Aorta (tissue), 5 donors: ENCODE measurements around the gene NDUFA11. TPM values are rescaled to one million over a fixed set of nuclear protein-coding genes. Genes with fewer than 3 reads are reported as not detected.
"Not testable (repeated sequence)": the region's sequence is repeated elsewhere in the genome, so short reads cannot be mapped to it uniquely, and the experiment has no call there.

Experiments used
- ATAC-seq: fragments of 200-7000 bp; cut with Tn5 transposase; one replicate; pipeline ENCODE4 v1.9.1; 2022; ENCODE audit warnings: moderate library complexity; ENCODE audit not compliant: low FRiP score
- DNase-seq, 2 donors: peaks; one replicate each; pipeline ENCODE4 v3.0.0-alpha.2; 2020
- H3K27ac ChIP-seq, 2 donors: one replicate each; pipeline ENCODE4 v1.5.1; 2013; ENCODE audit warnings: low read length in 2 of 2, mild to moderate bottlenecking in 2 of 2, moderate library complexity in 2 of 2, control low read depth in 1 of 2, inconsistent platforms in 1 of 2, low read depth in 1 of 2
- H3K27me3 ChIP-seq, 2 donors: one replicate each; pipeline ENCODE4 v1.6.1; 2013; ENCODE audit warnings: control low read depth in 1 of 2, low read length in 1 of 2, mild to moderate bottlenecking in 1 of 2, moderate library complexity in 1 of 2; ENCODE audit not compliant: insufficient read depth in 2 of 2, control insufficient read depth in 1 of 2
- H3K36me3 ChIP-seq, 2 donors: one replicate each; pipeline ENCODE4 v1.6.1; 2013; ENCODE audit warnings: control low read depth in 1 of 2, low read length in 1 of 2, mild to moderate bottlenecking in 1 of 2; ENCODE audit not compliant: insufficient read depth in 2 of 2, control insufficient read depth in 1 of 2
- H3K4me1 ChIP-seq, 2 donors: one replicate each; pipeline ENCODE4 v1.6.1; 2013; ENCODE audit warnings: low read length in 2 of 2, control low read depth in 1 of 2, mild to moderate bottlenecking in 1 of 2, moderate library complexity in 1 of 2; ENCODE audit not compliant: insufficient read depth in 2 of 2, control insufficient read depth in 1 of 2
- H3K4me3 ChIP-seq, 2 donors: one replicate each; pipeline ENCODE4 v1.5.1; 2013; ENCODE audit warnings: low read length in 2 of 2, control low read depth in 1 of 2, mild to moderate bottlenecking in 1 of 2
- H3K9me3 ChIP-seq: one replicate; pipeline ENCODE4 v1.6.1; 2013; ENCODE audit warnings: mild to moderate bottlenecking, low read length; ENCODE audit not compliant: control insufficient read depth
- WGBS, 2 donors: extraction: QIAGEN DNeasy Blood & Tissue Kit; methylation state at CpG; one replicate each; pipeline ENCODE4 v1.1.7; 2013; 5-methylcytosine and 5-hydroxymethylcytosine counted together
- intact Hi-C, 2 donors: fragments of 100-400 bp; cut with DNase I; formaldehyde crosslinking; loops; one replicate each; pipeline versions ENCODE4 v1.14.2 to v1.15.0; 2022
- polyA plus RNA-seq, 2 donors: library from polyadenylated mRNA; stranded (reverse); fragments of 200-250 nt; gene quantifications; one replicate each; pipeline ENCODE4 v1.2.3, GENCODE V29; 2013
- total RNA-seq, 2 donors: library from RNA; stranded (reverse); fragmentation: NEBNext Ultra II Directional; extraction: Animal tissue kit (Norgen Biotek cat#: 25700); gene quantifications; one replicate each; pipeline ENCODE4 v1.2.1, GENCODE V29; 2021
- donor health status: healthy with polysubstance abuse.
- donor health status: Bipolar disorder and iron deficiency.
- donor health status: DM: no; HTN: no; CAD: no.
- donor health status: DM: no; HTN: no; CAD: no.
- donor health status: DM: yes; HTN: yes; CAD: no.

NDUFA11 gene
- total and polyA plus RNA-seq, 4 donors, result 138 to 405 (median 239) TPM

DNA sequence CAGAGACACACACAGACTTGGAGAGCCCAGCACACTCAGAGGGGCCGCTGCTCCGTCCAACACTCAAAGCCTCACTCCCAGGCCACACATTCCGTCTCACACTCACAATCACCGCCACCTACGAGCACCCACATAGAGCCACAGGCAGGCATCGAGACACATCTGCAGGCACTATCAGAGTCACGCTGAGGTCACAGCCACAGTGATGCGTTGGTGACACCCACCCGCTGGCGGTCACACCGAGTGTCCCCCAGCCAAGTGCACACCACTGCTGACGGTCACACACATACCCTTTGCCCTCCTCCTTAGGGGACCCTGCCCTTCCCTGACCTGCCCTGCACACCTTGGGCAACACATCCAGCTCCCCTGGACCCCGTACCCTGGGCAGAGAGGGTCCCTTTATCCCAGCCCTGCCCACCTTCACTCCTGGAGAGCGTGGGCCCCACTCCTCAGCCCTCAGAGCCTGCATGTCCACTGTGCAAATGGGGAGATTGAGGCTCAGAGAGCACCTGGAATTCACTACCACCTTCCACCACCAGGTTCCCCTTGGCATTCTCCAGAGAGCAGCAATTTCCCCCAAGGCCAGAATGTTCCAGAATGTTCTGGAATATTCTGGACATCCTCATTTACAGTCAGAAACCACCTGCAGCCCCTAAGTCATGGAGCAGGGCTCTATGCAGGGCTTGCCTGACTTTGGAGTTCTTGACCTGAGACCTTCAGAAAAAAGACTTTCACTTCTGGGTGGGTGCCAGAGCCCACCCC lies 38.7 kb downstream of the NDUFA11 start:
- Histone ChIP-seq H3K27me3 (no peaks in the 10 kb centered on the region), H3K4me1 (no peaks in the 10 kb centered on the region), H3K36me3 (no peaks in the 10 kb centered on the region), H3K9me3 (no peaks in the 10 kb centered on the region), H3K27ac (no peak overlapping the region), H3K4me3 (no peak overlapping the region)
- WGBS, 2 donors, result 82 to 87% methylated on average over 14 of the region's 14 CpGs
- DNase-seq (no peak), ATAC-seq (no peak)
- intact Hi-C loops, result no loop called here

DNA sequence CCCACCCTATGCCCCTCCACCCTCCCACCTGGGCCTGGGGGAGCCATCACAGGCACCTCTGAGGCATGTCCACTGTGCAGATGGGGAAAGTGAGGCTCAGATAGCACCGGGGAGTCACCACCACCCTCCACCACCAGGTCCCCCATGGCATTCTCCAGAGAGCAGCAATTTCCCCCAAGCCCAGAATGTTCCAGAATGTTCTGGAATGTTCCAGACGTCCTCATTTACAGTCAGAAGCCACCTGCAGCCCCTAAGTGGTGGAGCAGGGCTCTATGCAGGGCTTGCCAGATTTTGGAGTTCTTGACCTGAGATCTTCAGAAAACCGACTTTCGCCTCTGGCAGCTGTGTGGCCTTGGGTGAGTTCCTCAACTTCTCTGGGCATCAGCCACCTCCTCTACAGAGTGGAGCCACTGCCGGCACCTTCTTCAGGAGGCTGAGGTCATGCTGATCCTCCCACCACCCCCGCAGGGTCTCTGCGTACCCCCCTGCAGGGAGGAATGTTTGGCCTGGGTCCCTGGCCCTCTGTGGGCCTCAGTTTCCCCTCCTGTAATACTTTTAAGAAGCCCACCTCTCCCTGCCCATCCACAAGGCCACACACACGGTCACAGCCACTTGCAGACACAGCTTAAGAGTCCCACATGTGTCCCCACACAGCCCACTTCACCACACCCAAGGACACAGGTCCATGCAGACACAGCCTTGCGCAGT lies 39.4 kb downstream of the NDUFA11 start:
- H3K36me3 ChIP-seq, result no peaks in the 10 kb centered on the region
- no peaks in the 10 kb centered on the region for H3K27me3 ChIP-seq
- 81 to 84% methylated on average over 9 of the region's 9 CpGs for WGBS, 2 donors
- intact Hi-C loops, result no loop called here
- H3K4me3 ChIP-seq, result no peak overlapping the region
- no peaks in the 10 kb centered on the region for H3K4me1 ChIP-seq
- H3K9me3 ChIP-seq, result no peaks in the 10 kb centered on the region
- ATAC-seq, result no peak
- H3K27ac ChIP-seq, result no peak overlapping the region
- no peak for DNase-seq

- no peaks in the 10 kb centered on the region for H3K9me3 ChIP-seq
- WGBS, 2 donors, result 59 to 62% methylated on average over 10 to 11 of the region's 11 CpGs
- DNase-seq (no peak), ATAC-seq (no peak)
- no peaks in the 10 kb centered on the region for H3K4me1 ChIP-seq
- intact Hi-C loops, result no loop called here
- H3K4me3 ChIP-seq, result no peak overlapping the region
- H3K36me3 ChIP-seq, result no peaks in the 10 kb centered on the region
- no peak overlapping the region for H3K27ac ChIP-seq
- H3K27me3 ChIP-seq, result no peaks in the 10 kb centered on the region
Observed at GRCh38 chr19:5863030-5863665, 40.4 kb downstream of the NDUFA11 start.

DNA sequence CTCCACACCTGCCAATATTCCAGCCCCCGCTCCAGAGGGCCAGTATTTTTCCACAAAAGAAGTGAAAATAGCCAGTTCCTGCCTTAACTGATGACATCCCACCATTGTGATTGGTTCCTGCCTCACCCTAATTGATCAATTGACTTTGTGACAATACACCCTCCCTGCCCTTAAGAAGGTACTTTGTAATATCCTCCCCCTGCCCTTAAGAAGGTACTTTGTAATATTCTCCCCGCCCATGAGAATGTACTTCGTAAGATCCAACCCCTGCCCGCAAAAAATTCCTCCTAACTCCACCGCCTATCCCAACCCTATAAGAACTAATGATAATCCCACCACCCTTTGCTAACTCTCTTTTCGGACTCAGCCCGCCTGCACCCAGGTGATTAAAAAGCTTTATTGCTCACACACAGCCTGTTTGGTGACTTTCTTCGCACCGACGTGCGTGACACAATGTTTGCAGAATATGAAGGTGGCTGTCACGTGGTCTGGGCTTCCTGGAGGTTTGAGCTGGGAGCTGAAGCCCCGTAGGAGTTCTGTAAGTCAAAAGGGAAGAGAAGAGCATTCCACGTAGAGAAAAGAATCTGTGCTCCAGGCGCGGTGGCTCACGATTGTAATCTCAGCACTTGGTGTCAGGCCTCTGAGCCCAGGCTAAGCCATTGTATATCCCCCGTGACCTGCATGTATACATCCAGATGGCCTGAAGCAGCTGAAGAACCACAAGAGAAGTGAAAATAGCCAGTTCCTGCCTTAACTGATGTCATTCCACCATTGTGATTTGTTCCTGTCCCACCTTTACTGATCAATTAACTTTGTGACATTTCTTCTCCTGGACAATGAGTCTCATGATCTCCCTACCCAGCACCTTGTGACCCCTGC lies 46.1 kb downstream of the NDUFA11 start:
- H3K9me3 ChIP-seq, result no peaks in the 10 kb centered on the region
- no peaks in the 10 kb centered on the region for H3K36me3 ChIP-seq
- H3K27ac ChIP-seq, result no peak overlapping the region
- no peak for ATAC-seq
- H3K4me1 ChIP-seq, result no peaks in the 10 kb centered on the region
- no peak for DNase-seq
- no peak overlapping the region for H3K4me3 ChIP-seq
- WGBS, 2 donors, result 87% methylated on average over 18 of the region's 18 CpGs
- H3K27me3 ChIP-seq, result no peaks in the 10 kb centered on the region
- intact Hi-C loops, result no loop called here

GRCh38 chr19:5855151-5855550 lies 48.4 kb downstream of the NDUFA11 start:
- intact Hi-C loops, result not testable (repeated sequence)

DNA sequence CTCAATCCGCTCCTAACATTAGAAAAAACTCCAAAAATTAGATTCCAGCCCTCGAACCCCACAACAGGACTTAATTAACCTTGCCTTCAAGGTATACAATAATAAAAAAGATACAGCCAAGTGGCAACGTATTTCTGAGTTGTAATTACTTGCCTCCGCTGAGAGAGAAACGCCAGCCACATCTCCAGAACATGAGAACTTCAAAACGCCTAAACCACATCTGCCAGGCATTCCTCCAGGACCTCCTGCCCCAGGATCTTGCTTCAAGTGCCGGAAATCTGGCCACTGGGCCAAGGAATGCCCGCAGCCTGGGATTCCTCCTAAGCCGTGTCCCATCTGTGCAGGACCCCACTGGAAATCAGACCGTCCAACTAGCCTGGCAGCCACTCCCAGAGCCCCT lies 49.5 kb downstream of the NDUFA11 start:
- H3K27me3 ChIP-seq, intact Hi-C loops, ATAC-seq, H3K27ac ChIP-seq, H3K9me3 ChIP-seq, H3K4me3 ChIP-seq, H3K36me3 ChIP-seq, H3K4me1 ChIP-seq, DNase-seq: not testable (repeated sequence)
- 74 to 84% methylated on average over 10 of the region's 10 CpGs for WGBS, 2 donors

More at GRCh38 chr19:5855151-5855550, 48.4 kb downstream of the NDUFA11 start:
- not testable (repeated sequence) for H3K4me1 ChIP-seq, H3K4me3 ChIP-seq, H3K36me3 ChIP-seq, ATAC-seq, H3K27me3 ChIP-seq, H3K27ac ChIP-seq, DNase-seq, H3K9me3 ChIP-seq
- WGBS, 2 donors, result 78 to 86% methylated on average over 9 of the region's 9 CpGs

GRCh38 chr19:5851302-5851701 lies 52.3 kb downstream of the NDUFA11 start, which contains the start of gene FUT3:
Gene FUT3 (minus strand): TSS chr19:5851449.
- intact Hi-C loops, result no loop called here
- Histone ChIP-seq H3K36me3 (no peaks in the 10 kb centered on the region), H3K4me3 (no peak within 1 kb of the TSS), H3K27me3 (no peaks in the 10 kb centered on the region), H3K27ac (no peak within 1 kb of the TSS), H3K9me3 (no peaks in the 10 kb centered on the region), H3K4me1 (no peaks in the 10 kb centered on the region)
- no peak for ATAC-seq
- DNase-seq, result no peak
- WGBS, 2 donors, result 88% methylated on average over 10 of the region's 10 CpGs

GRCh38 chr19:5850743-5851293 lies 52.8 kb downstream of the NDUFA11 start:
- ATAC-seq (peak; percentile 41), DNase-seq (peak in 1 of 2 donors; percentile 60)
- Histone ChIP-seq H3K36me3 (no peaks in the 10 kb centered on the region), H3K9me3 (no peaks in the 10 kb centered on the region), H3K27ac (no peak overlapping the region), H3K27me3 (no peaks in the 10 kb centered on the region), H3K4me3 (no peak overlapping the region), H3K4me1 (no peaks in the 10 kb centered on the region)
- intact Hi-C loops, result no loop called here
- 5 to 6% methylated on average over 5 of the region's 5 CpGs for WGBS, 2 donors
